ENCODE results near the gene CLIC5. TPM values are rescaled to one million over a fixed set of nuclear protein-coding genes. Genes with fewer than 3 reads are reported as not detected.

CLIC5 gene
- total and polyA plus RNA-seq, 11 donors, result 63.0 to 381 (median 244) TPM

DNA sequence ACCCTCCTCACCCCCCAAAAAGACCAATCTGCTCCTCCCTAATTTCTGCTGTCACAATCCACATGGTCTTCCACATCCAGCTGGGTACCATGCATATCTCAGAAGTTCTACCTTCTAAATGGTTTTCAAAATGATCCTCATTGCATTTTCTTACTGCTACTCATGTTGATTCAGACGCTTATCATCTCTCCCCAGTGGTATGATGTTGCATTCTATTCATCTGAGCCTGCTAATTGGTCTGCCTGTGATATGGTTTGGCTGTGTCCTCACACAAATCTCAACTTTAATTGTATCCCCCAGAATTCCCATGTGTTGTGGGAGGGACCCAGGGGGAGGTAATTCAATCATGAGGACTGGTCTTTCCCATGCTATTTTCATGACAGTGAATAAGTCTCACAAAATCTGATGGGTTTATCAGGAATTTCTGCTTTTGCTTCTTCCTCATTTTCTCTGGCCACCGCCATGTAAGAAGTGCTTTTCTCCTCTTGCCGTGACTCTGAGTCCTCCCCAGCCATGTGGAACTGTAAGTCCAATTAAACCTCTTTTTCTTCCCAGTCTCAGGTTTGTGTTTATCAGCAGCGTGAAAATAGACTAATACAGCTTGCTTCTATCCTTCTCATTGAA is 41.4 kb upstream of the CLIC5 start:
- peaks cover 0 to 11% (median 0%) of the 10 kb centered on the region in 12 donors for H3K9me3 ChIP-seq
- TF ChIP-seq CTCF (IDR thresholded peaks at IDR 0.05) (no peak), POLR2A (IDR thresholded peaks at IDR 0.05) (no peak)
- H3K27me3 ChIP-seq, result no peaks in the 10 kb centered on the region
- H3K4me3 ChIP-seq, result no peak overlapping the region
- ATAC-seq (no peak), DNase-seq (no peak)
- peaks cover 6 to 39% (median 26%) of the 10 kb centered on the region in 12 donors for H3K4me1 ChIP-seq
- H3K36me3 ChIP-seq, result no peaks in the 10 kb centered on the region
- no peak overlapping the region for H3K27ac ChIP-seq
- WGBS, 4 donors, result 90 to 94% (median 92%) methylated on average over 4 of the region's 4 CpGs
- intact Hi-C loops (cut with DNase I), result loop anchor here in 1 of 10 donors (5.0 kb wide), 1 partner anchor 125 kb away; no protein-coding TSS in a partner anchor

DNA sequence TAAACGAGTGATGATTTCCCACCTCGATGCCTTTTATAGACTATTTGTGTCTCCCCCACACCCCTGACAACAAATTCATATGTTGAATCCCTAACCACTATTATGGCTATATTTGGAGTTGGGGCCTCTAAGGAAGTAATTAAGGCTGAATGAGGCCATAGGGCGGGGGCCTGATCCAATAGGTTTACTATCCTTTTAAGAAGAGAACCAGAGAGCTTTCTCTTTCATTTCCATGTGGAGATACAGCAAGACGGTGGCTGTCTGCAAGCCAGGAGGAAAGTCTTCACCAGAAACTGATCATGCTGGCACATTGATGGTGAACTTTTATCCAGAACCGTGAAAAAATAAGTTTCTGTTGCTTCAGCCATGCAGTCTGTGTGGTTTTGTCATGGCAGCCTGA is 38.9 kb upstream of the CLIC5 start:
- peaks cover 0 to 11% (median 0%) of the 10 kb centered on the region in 12 donors for H3K9me3 ChIP-seq
- no peaks in the 10 kb centered on the region for H3K36me3 ChIP-seq
- ATAC-seq (peak in 1 of 4 donors; percentile 29), DNase-seq (no peak)
- H3K27ac ChIP-seq, result peak overlapping the region; percentile 2 to 93 (median 80)
- H3K4me1 ChIP-seq, result peaks cover 6 to 45% (median 30%) of the 10 kb centered on the region in 12 donors
- WGBS, 4 donors, result 59 to 70% (median 66%) methylated on average over 5 of the region's 5 CpGs
- intact Hi-C loops (cut with DNase I), result no loop called here
- TF ChIP-seq CTCF (IDR thresholded peaks at IDR 0.05) (no peak), POLR2A (IDR thresholded peaks at IDR 0.05) (no peak)
- no peak overlapping the region for H3K4me3 ChIP-seq
- H3K27me3 ChIP-seq, result no peaks in the 10 kb centered on the region

- Histone ChIP-seq H3K27ac (peak overlapping the region; percentile 68 to 93 (median 80)), H3K27me3 (no peaks in the 10 kb centered on the region), H3K9me3 (peaks cover 0 to 11% (median 0%) of the 10 kb centered on the region in 12 donors), H3K4me1 (peaks cover 6 to 41% (median 31%) of the 10 kb centered on the region in 12 donors), H3K4me3 (no peak overlapping the region), H3K36me3 (no peaks in the 10 kb centered on the region)
- TF ChIP-seq CTCF (IDR thresholded peaks at IDR 0.05) (no peak), POLR2A (IDR thresholded peaks at IDR 0.05) (no peak)
- WGBS, 4 donors, result 28 to 35% (median 34%) methylated on average over 9 of the region's 9 CpGs
- ATAC-seq (peak; percentile 83 to 91 (median 90)), DNase-seq (peak in 4 of 5 donors; percentile 33 to 65 (median 48))
- intact Hi-C loops (cut with DNase I), result no loop called here
Observed at GRCh38 chr6:46053039-46053933, 37.6 kb upstream of the CLIC5 start.

- Histone ChIP-seq H3K4me3 (no peak overlapping the region), H3K9me3 (peaks cover 0 to 9% (median 0%) of the 10 kb centered on the region in 12 donors), H3K4me1 (peaks cover 6 to 41% (median 31%) of the 10 kb centered on the region in 12 donors), H3K36me3 (no peaks in the 10 kb centered on the region), H3K27ac (peak overlapping the region in 11 of 12 donors; percentile 68 to 93 (median 82)), H3K27me3 (no peaks in the 10 kb centered on the region)
- TF ChIP-seq POLR2A (IDR thresholded peaks at IDR 0.05) (no peak), CTCF (IDR thresholded peaks at IDR 0.05) (no peak)
- WGBS, 4 donors, result 84 to 93% (median 89%) methylated on average over 1 of the region's 1 CpG
- DNase-seq, result no peak
- peak in 3 of 4 donors; percentile 24 to 50 (median 31) for ATAC-seq
- intact Hi-C loops (cut with DNase I), result no loop called here
Observed at GRCh38 chr6:46052479-46052878, 36.8 kb upstream of the CLIC5 start.
